Natural killer cell (primary cell): ENCODE data around the gene USF1. TPM values are rescaled to one million over a fixed set of nuclear protein-coding genes. Genes with fewer than 3 reads are reported as not detected.

Experiments
- ATAC-seq, 3 donors: fragments of 150-1000 bp in 2 of 3; fragments of 200-7000 bp in 1 of 3; cut with Tn5 transposase; 1 replicate in 1 of 3; 2 replicates in 2 of 3; pipeline ENCODE4 v1.10.0; 2021; ENCODE audit warnings: mild to moderate bottlenecking in 2 of 3, moderate library complexity in 2 of 3
- DNase-seq, 2 donors: peaks; one replicate each; pipeline versions ENCODE4 v3.0.0 to v3.0.0-alpha.2; 2013 to 2021; ENCODE audit warnings: mixed read lengths in 1 of 2
- H3K27ac ChIP-seq: one replicate; pipeline ENCODE4 v1.5.1; 2013; ENCODE audit warnings: mild to moderate bottlenecking, low read length
- H3K27me3 ChIP-seq: one replicate; pipeline ENCODE4 v1.6.1; 2013; ENCODE audit warnings: low read length; ENCODE audit not compliant: control insufficient read depth, insufficient read depth
- H3K36me3 ChIP-seq: one replicate; pipeline ENCODE4 v1.6.1; 2013; ENCODE audit warnings: low read length; ENCODE audit not compliant: control insufficient read depth, insufficient read depth
- H3K4me1 ChIP-seq: one replicate; pipeline ENCODE4 v1.6.1; 2013; ENCODE audit warnings: low read length; ENCODE audit not compliant: control insufficient read depth, insufficient read depth
- H3K4me3 ChIP-seq: one replicate; pipeline ENCODE4 v1.5.1; 2013; ENCODE audit warnings: low read length
- H3K9me3 ChIP-seq: one replicate; pipeline ENCODE4 v1.6.1; 2013; ENCODE audit warnings: low read length; ENCODE audit not compliant: control insufficient read depth, insufficient read depth
- H3K27ac Mint-ChIP-seq, 2 donors: one replicate each; pipeline ENCODE4 v1.8.0; 2022; ENCODE audit warnings: mild to moderate bottlenecking in 2 of 2, mixed read lengths in 2 of 2, moderate library complexity in 1 of 2
- H3K27me3 Mint-ChIP-seq, 2 donors: one replicate each; pipeline ENCODE4 v1.8.0; 2022; ENCODE audit warnings: low read depth in 2 of 2, mixed read lengths in 2 of 2
- H3K36me3 Mint-ChIP-seq: one replicate; pipeline ENCODE4 v1.8.0; 2022; ENCODE audit warnings: mixed read lengths
- H3K4me1 Mint-ChIP-seq, 2 donors: one replicate each; pipeline ENCODE4 v1.8.0; 2022; ENCODE audit warnings: mixed read lengths in 2 of 2
- H3K4me3 Mint-ChIP-seq: one replicate; pipeline ENCODE4 v1.8.0; 2022; ENCODE audit warnings: mild to moderate bottlenecking, moderate library complexity, mixed read lengths
- H3K9me3 Mint-ChIP-seq, 2 donors: one replicate each; pipeline ENCODE4 v1.8.0; 2022; ENCODE audit warnings: mixed read lengths in 2 of 2
- CTCF ChIP-seq: fragments of 200-600 bp; IDR thresholded peaks from one replicate; pipeline ENCODE4 v1.8.0; 2022; ENCODE audit warnings: antibody characterized with exemption
- WGBS: methylation state at CpG from one replicate; pipeline ENCODE4 v1.1.7; 2013; ENCODE audit warnings: missing lambda C conversion rate; ENCODE audit not compliant: insufficient coverage; 5-methylcytosine and 5-hydroxymethylcytosine counted together
- intact Hi-C: fragments of 100-400 bp; cut with micrococcal nuclease; formaldehyde crosslinking; loops from one replicate; pipeline ENCODE4 v1.14.2; 2022
- total RNA-seq, 4 donors: library from RNA; stranded (reverse); fragments of 120-200 nt in 1 of 4; gene quantifications; one replicate each; pipeline versions ENCODE4 v1.2.3 to v1.2.4, GENCODE V29; 2013 to 2022

Gene USF1
- total RNA-seq, 3 donors from 2014 or later (not counting 1 experiment from before 2014, with no cell fraction given), result 113 to 121 (median 114) TPM

DNA sequence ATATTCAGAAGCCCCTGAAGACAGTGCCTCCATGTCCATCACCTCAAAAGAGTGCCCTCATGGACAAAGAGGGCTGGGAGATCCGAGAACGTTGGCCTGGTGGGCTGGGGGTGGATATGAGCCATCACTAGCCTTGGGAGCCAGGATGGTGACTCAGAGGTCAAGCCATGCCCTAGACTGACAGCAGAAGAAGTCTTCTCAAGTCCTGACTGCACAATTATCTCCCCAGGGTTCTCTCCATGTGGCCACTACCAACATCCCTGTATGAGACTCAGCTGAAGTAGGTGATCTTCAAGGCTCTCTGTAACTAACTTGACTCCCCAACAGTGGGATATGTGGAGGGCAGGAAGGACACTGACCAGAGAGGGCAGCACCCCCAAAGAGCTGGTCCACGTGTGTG lies 7.1 kb upstream of the USF1 start:
- TF ChIP-seq CTCF, result no peak
- Mint-ChIP-seq H3K27me3 (no peaks in the 10 kb centered on the region), H3K27ac (peak overlapping the region; percentile 69 to 71), H3K36me3 (peaks cover 15% of the 10 kb centered on the region), H3K9me3 (no peaks in the 10 kb centered on the region), H3K4me3 (no peak overlapping the region), H3K4me1 (peaks cover 34 to 55% of the 10 kb centered on the region in 2 donors)
- no peaks in the 10 kb centered on the region for H3K27me3 ChIP-seq
- no peak for DNase-seq
- H3K27ac ChIP-seq, result no peak overlapping the region
- H3K4me3 ChIP-seq, result no peak overlapping the region
- peaks cover 19% of the 10 kb centered on the region for H3K4me1 ChIP-seq
- WGBS, result 95% methylated on average over 3 of the region's 3 CpGs
- intact Hi-C loops, result no loop called here
- no peaks in the 10 kb centered on the region for H3K9me3 ChIP-seq
- peaks cover 91% of the 10 kb centered on the region for H3K36me3 ChIP-seq
- no peak for ATAC-seq

DNA sequence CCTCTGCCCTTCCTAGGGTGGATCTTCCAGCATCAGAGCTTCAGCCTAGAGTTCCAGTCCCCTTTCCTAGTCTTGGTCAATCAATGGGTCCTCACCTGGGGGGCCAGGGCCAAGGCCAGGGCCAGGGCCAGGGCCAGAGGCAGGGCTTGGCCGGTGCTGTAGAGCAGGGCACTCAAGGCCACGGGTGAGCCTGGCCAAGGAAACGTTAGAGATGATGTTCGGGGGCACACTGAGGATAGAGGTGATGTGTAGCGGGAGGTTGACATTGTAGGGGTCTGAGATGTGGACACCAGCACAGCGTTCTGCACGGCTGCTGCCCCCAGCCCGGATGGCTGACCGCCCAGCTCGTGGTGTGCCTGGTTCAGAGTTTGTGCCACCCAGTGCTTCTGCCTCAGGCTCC lies 5.4 kb upstream of the USF1 start:
- Mint-ChIP-seq H3K27me3 (no peaks in the 10 kb centered on the region), H3K27ac (peak overlapping the region; percentile 69 to 71), H3K9me3 (no peaks in the 10 kb centered on the region), H3K36me3 (peaks cover 15% of the 10 kb centered on the region), H3K4me3 (no peak overlapping the region), H3K4me1 (peaks cover 33 to 60% of the 10 kb centered on the region in 2 donors)
- no peak for TF ChIP-seq CTCF
- Histone ChIP-seq H3K27ac (no peak overlapping the region), H3K36me3 (peaks cover 87% of the 10 kb centered on the region), H3K4me1 (peaks cover 33% of the 10 kb centered on the region), H3K9me3 (no peaks in the 10 kb centered on the region), H3K4me3 (no peak overlapping the region), H3K27me3 (no peaks in the 10 kb centered on the region)
- intact Hi-C loops, result no loop called here
- 95% methylated on average over 10 of the region's 10 CpGs for WGBS
- ATAC-seq (no peak), DNase-seq (no peak)

DNA sequence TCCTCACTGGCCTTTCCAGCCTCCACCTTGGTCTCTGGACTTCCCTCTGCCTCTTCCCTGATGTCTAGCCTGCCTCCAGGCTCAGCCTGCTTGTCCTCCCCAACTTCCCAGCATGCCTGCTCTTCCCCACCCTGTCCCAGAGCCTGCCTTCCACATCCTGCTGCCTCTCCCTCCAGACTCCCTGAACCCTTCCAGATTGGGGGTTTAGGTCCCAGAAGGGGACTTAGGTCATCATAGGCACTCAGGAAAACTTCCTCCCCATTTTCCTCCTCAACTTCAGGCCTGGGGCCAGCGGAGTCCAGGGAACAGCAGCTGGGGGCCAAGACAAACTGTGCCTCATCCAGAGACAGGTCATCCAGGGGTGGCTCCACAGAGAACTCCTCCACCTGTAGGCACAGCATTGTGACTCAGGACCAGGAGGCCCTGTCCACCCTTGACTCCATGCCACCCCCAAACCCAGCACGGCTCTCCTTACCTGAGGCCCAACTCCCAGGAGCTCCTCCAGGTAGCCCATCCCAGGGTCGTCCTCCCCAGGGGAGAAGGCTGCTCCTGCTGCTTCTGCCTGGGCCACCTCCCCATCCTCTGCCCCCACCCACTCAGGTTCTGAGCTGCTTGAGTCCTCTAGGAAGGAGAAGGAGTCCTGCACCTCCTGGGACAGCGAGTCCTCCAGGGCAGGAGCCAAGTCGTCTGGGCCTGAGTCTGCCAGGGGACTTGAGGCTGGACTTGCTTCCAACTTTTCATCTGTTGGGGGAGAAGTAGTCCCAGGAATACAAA lies 3.4 kb upstream of the USF1 start:
- Mint-ChIP-seq H3K27ac (peak overlapping the region; percentile 98 to 99), H3K36me3 (peaks cover 15% of the 10 kb centered on the region), H3K27me3 (no peaks in the 10 kb centered on the region), H3K4me1 (peaks cover 47 to 72% of the 10 kb centered on the region in 2 donors), H3K9me3 (no peaks in the 10 kb centered on the region), H3K4me3 (no peak overlapping the region)
- WGBS, result 96% methylated on average over 3 of the region's 5 CpGs
- Histone ChIP-seq H3K9me3 (no peaks in the 10 kb centered on the region), H3K27me3 (no peaks in the 10 kb centered on the region), H3K4me1 (peaks cover 35% of the 10 kb centered on the region), H3K4me3 (no peak overlapping the region), H3K36me3 (peaks cover 69% of the 10 kb centered on the region), H3K27ac (peak overlapping the region; percentile 30)
- intact Hi-C loops, result no loop called here
- ATAC-seq, result no peak
- no peak for DNase-seq
- TF ChIP-seq CTCF, result no peak
